Measurements from ENCODE around the gene ZNF618. TPM values are rescaled to one million over a fixed set of nuclear protein-coding genes. Genes with fewer than 3 reads are reported as not detected.

The ZNF618 gene
- total RNA-seq, 2 donors from 2014 or later = 0.04 TPM; not detected in 1

DNA sequence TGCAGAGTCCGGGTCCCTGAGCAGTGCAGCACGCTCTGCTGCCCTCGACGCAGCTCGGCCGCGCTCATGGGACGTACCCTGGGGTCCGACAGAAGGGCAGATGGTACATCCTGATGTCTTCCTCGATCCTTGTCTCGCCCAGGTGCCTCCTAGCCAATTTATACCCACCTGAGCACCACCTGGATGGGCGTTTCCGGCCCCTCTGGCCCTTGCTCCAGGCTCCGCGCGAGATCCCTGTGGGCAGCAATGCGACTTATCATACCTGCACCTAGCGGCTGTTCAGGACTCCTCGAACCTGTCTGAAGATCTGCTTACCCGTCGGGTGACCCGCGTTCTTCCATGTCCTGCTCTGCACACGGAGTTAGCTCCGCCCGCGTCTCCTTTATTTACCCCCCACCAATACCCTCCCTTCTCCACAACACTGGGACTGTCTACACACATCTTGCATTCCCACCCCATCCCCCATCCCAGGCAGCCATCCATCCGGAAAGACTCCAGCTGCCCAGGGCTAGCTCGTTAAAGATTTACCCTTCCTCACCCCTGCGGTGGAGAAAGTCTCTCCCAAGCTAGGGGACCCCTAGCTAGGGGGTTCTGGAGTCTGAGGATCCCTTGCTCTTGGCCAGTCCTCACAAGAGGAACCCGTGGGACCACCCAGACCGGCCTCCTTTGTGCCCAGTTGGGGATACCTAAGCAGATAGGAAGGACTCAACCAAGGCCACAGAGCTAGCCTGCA, 223.0 kb downstream of the ZNF618 start, which contains the start of gene KIF12:
TSS of gene KIF12 (minus strand) at position 357 of the 733 bp plus-strand sequence. CDS start at position 341, 16 bp downstream.
- Mint-ChIP-seq H3K36me3 (ENCODE audit: low read depth) (no peaks in the 10 kb centered on the region), H3K4me3 (peak within 1 kb of the TSS; percentile 19)

GRCh38 chr9:114099669-114100270, 223.7 kb downstream of the ZNF618 start:
- no peak for ATAC-seq (replicated peaks)
- Mint-ChIP-seq H3K4me3 (no peak overlapping the region), H3K27ac (no peak overlapping the region), H3K9me3 (peaks cover 5% of the 10 kb centered on the region), H3K27me3 (peaks cover 32% of the 10 kb centered on the region), H3K4me1 (peaks cover 4% of the 10 kb centered on the region), H3K36me3 (ENCODE audit: low read depth) (no peaks in the 10 kb centered on the region)

More for the DNA sequence above, 223.0 kb downstream of the ZNF618 start, which contains the start of gene KIF12:
- Mint-ChIP-seq H3K9me3 (peaks cover 5% of the 10 kb centered on the region), H3K4me1 (peaks cover 4% of the 10 kb centered on the region), H3K27me3 (peaks cover 35% of the 10 kb centered on the region), H3K27ac (no peak within 1 kb of the TSS)
- ATAC-seq (replicated peaks) = no peak

DNA sequence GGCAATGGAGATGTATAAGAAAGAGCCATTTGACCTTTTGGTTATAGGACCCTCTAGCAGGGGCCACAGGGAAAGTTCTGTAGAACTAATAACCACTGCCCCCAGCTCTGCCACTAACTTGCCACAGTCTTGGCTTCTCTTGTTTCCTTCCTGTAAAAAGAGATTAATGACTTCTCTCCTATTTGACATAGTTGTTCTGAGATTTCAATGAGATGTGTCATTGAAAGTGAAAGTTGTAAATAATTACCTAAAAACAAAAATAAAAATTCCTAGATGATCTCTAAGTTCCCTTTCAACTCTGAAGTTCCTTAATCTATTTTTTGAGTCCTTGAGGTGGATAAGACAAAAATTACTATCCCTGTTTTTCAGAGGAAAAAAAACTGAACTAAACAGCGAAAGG, 224.4 kb downstream of the ZNF618 start:
- H3K4me1 Mint-ChIP-seq = peaks cover 4% of the 10 kb centered on the region
- peaks cover 5% of the 10 kb centered on the region for H3K9me3 Mint-ChIP-seq
- ATAC-seq (replicated peaks) = no peak
- no peaks in the 10 kb centered on the region for H3K36me3 Mint-ChIP-seq (ENCODE audit: low read depth)
- peaks cover 30% of the 10 kb centered on the region for H3K27me3 Mint-ChIP-seq
- no peak overlapping the region for H3K27ac Mint-ChIP-seq
- H3K4me3 Mint-ChIP-seq = no peak overlapping the region

DNA sequence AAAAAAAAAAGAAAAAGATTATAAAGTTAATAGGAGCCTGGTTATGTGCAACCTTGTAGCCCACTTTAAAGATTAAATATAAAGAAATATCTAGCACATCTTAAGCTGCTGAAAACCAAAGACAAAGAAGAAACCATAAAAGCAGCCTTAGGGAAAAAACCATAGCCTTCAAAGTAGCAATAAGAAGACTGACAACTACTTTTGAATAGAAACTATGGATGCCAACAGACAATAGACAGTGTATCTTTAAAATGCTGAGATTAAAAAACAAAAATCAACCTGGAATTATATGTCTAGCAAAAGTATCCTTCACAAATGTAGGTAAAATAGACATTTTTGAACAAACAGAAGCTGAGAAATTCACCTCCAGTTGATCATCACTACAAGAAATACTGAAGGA, 226.4 kb downstream of the ZNF618 start:
- Mint-ChIP-seq H3K36me3 (ENCODE audit: low read depth) (no peaks in the 10 kb centered on the region), H3K4me3 (no peak overlapping the region), H3K27me3 (peaks cover 17% of the 10 kb centered on the region), H3K9me3 (peaks cover 5% of the 10 kb centered on the region), H3K27ac (no peak overlapping the region), H3K4me1 (peaks cover 3% of the 10 kb centered on the region)
- ATAC-seq (replicated peaks) = no peak

DNA sequence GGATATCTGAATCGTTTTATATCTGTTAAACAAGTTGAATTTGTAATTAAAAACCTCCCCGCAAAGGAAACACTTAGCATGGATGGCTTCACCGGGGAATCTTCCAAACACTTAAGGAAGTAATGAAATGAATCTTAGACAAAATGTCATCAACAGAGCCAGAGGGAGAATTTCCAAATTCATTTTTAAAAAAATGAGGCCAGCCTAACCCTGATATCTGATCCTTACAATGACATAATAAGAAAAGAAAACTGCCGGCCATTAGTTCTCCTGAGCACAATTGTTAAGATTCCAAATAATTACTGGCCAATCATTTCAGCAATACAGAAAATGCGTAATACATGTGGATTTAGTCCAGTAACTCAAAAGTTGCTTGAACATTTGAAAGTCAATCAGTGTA, 229.1 kb downstream of the ZNF618 start:
- no peak for ATAC-seq (replicated peaks)
- H3K4me1 Mint-ChIP-seq = no peaks in the 10 kb centered on the region
- peaks cover 7% of the 10 kb centered on the region for H3K27me3 Mint-ChIP-seq
- peaks cover 5% of the 10 kb centered on the region for H3K9me3 Mint-ChIP-seq
- no peaks in the 10 kb centered on the region for H3K36me3 Mint-ChIP-seq (ENCODE audit: low read depth)
- H3K4me3 Mint-ChIP-seq = no peak overlapping the region
- H3K27ac Mint-ChIP-seq = no peak overlapping the region

Other genes with a start within 250 kb of the ZNF618 start
- gene AMBP, start 202.0 kb downstream of the ZNF618 start, total RNA-seq = not detected
- gene KIF12, start 223.0 kb downstream of the ZNF618 start, total RNA-seq = not detected